Stimulated activated CD4-positive, alpha-beta T cell treated with anti-CD3 and anti-CD28 coated beads, Interleukin-4, amount 100 ng/mL, for 48 hours (primary cell): ENCODE measurements around the gene MROH9.

Source experiments
- DNase-seq, 2 donors: peaks; one replicate each; pipeline ENCODE4 v3.0.0-alpha.2; 2020; ENCODE audit warnings: low read depth in 2 of 2

The MROH9 gene

DNA sequence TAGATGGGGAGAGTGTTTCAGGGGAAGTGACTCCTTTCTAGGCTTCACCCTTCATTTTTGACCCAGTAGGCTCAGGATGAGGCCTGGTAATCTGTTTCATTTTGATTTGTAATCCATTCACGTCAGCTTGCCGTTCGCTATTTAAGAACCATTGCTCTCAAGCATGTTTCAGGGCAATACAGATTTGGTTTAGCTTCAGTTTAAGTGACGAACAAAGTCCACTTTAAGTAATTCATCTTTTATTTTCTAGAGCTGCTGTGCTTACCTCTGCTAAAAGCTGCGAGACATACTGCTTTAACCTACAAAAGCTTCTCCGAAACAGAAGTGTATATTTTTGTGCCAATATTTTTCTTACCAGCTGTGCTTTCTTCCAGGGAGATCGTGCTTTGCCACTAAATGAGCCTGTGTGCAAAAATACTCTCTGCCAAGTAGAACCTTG, 146.4 kb downstream of the MROH9 start:
- no peak for DNase-seq

DNA sequence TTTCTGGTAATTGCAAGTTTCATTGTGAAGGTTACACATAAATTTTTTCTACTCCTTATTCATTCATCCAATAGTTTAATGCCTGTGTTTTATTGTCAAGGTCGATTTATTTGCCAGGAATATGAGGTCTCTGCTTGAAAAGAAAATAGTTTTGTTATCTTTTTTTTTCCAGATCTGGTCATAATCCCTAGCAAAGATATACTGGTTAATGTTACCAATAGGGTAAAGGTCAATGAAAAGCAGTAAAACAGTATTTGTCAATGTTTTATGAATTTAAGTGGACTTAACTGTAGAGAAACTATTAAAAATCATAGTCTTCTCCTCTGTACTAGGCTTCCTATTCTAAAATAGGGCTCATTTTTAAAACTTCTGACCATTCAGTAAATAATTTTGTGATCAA, 147.3 kb downstream of the MROH9 start:
- no peak for DNase-seq

GRCh38 chr1:171083222-171083621, 147.9 kb downstream of the MROH9 start:
- DNase-seq = no peak

- no peak for DNase-seq
Measured at GRCh38 chr1:171084091-171084490, 148.8 kb downstream of the MROH9 start.

- DNase-seq = no peak
Measured at GRCh38 chr1:171084870-171085269, 149.5 kb downstream of the MROH9 start.

- no peak for DNase-seq
Measured at GRCh38 chr1:171087896-171088295, 152.6 kb downstream of the MROH9 start.

DNA sequence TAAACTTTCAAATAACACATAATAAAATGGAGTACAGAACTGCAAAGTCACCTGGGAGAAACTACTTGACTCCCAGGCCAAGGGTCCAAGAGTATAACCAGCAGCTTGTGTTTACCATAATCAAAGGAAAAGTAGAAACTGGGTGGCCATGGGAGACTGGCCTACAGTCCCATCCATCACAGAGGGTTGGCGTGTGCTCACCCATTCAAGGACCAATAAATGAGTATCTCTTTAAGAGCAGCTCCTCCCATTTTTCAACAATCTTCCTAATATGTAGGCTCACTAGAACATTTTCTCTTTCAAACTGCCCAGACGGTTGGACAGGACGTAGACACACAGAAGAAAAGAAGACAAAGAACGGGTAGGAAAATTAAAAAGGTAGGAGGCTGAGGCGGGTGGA, 155.3 kb downstream of the MROH9 start, which contains the start of gene FMO3:
TSS of gene FMO3 (plus strand) at position 302 of the 400 bp plus-strand sequence. CDS start 1,754 bp downstream, outside the sequence.
- no peak for DNase-seq

DNA sequence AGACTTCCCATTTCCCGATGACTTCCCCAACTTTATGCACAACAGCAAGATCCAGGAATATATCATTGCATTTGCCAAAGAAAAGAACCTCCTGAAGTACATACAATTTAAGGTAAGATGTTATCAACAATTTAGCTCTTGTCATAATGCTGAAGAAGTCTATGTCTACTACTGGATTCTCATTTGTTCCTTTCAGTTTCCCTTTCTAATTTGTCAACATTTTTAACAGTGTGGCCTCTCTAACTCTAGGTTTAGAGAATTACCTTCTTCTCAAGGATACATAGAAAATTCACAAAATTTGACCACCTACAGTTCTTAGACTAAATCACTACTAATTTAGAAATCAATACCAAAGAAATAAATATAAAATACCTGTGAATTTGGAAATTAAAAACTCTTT, 168.5 kb downstream of the MROH9 start:
- DNase-seq = no peak

- no peak for DNase-seq
Measured at GRCh38 chr1:171107262-171107940, 172.1 kb downstream of the MROH9 start.

DNA sequence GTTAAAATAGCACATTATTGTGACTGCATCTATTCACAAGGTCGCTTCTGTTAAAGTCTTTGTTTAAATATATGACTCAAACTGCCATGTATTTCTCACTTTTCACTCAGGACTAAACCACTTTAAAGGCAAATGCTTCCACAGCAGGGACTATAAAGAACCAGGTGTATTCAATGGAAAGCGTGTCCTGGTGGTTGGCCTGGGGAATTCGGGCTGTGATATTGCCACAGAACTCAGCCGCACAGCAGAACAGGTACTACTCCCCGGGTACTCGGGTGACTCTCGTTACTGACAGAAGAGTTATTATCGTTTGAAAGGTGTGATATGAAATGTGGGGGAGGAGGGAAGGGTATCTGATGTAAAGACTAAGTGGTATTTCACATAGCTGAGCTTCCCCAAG, 172.6 kb downstream of the MROH9 start:
- no peak for DNase-seq

- no peak for DNase-seq
Measured at GRCh38 chr1:171109966-171110365, 174.6 kb downstream of the MROH9 start.

DNA sequence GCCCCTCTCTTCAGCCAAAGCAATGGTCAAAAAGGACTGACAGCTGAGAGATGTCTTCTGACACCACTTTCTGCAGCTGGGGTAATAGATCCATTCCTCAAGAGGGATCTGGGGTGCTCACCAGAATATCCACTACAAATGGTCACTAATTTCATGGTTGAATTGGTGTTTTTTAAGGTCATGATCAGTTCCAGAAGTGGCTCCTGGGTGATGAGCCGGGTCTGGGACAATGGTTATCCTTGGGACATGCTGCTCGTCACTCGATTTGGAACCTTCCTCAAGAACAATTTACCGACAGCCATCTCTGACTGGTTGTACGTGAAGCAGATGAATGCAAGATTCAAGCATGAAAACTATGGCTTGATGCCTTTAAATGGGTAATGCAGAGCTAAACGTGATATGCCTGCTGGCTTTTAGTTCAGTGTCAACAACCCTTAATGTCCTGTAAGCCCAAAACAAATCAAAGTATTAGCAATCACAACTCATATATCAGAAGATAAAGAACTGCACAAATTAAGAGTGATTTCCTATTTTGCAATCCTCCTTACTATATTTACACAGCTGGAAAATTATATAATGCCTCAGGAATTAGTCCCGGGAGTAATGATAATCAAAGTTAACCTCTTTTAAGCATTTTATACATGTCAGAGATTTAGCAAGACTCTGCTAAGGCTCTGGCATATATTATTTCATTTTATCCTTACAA, 175.4 kb downstream of the MROH9 start:
- no peak for DNase-seq

DNA sequence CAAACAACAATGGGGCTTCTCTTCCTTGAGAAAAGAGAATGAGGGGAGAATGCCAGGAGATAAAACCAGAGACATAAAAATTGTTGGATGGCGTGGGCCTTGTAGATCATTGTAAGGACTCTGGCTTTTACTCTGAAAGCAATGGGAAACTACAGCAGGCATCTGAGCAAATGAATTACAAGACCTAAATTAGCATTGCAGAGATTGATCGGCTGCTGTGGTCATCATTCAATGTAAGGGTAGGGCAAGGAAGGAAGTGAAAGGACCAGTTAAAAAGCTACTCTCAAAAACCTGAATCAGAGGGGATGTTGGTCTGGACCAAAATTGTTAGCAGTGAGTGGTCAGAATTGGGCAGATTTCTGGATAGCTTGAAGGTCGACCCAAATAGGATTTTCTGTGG, 176.8 kb downstream of the MROH9 start:
- no peak for DNase-seq

DNA sequence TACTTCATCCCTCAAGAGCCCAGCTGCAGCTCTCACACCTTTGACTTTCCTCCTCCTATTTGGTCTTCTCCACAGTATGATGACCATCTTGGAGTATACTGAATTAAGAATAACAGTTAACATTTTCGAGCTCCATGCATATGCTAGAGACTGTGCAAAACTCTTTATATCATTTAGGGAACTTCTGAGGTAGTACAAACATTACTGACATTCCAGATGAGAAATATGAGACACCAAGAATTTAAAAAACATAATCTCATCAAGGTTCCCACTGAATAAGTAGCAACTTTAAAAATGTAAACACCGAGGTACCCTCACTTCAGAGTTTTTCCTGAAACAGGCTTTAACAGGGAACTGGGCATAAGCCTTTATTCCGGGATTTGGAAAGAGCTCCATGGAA, 178.0 kb downstream of the MROH9 start:
- no peak for DNase-seq
